Astrocyte (in vitro differentiated cells and primary cell): ENCODE data around the gene GMPPA. TPM values are rescaled to one million over a fixed set of nuclear protein-coding genes. Genes with fewer than 3 reads are reported as not detected.

Experiments
- DNase-seq: peaks from one replicate; pipeline ENCODE4 v3.0.0-alpha.2; 2010; ENCODE audit warnings: low read depth
- FAIRE-seq: peaks from 2 replicates; lab custom pipeline; 2011; peaks lifted over from hg19 to GRCh38; lab: Jason Lieb, UNC
- H2AFZ ChIP-seq: 2 replicates; pipeline ENCODE4 v1.6.0; 2012; ENCODE audit warnings: low read depth, low read length, inconsistent platforms
- H3K27ac ChIP-seq: 2 replicates; pipeline ENCODE4 v1.5.1; 2011; ENCODE audit warnings: low read depth, low read length, inconsistent platforms
- H3K27me3 ChIP-seq: 2 replicates; pipeline ENCODE4 v1.6.0; 2011; ENCODE audit warnings: low read length, inconsistent platforms; ENCODE audit not compliant: insufficient read depth
- H3K36me3 ChIP-seq: 2 replicates; pipeline ENCODE4 v1.5.1; 2011; ENCODE audit warnings: low read length, inconsistent platforms; ENCODE audit not compliant: insufficient read depth
- H3K4me1 ChIP-seq: 2 replicates; pipeline ENCODE4 v1.5.1; 2011; ENCODE audit warnings: low read length, inconsistent platforms; ENCODE audit not compliant: insufficient read depth
- H3K4me2 ChIP-seq: 2 replicates; pipeline ENCODE4 v1.6.0; 2012; ENCODE audit warnings: low read length, inconsistent platforms
- H3K4me3 ChIP-seq: 2 replicates; pipeline ENCODE4 v1.5.1; 2011; ENCODE audit warnings: low read depth, mild to moderate bottlenecking, low read length, inconsistent platforms; ENCODE audit not compliant: insufficient read depth
- H3K79me2 ChIP-seq: 2 replicates; pipeline ENCODE4 v1.6.0; 2012; ENCODE audit warnings: mild to moderate bottlenecking, low read length, inconsistent platforms; ENCODE audit not compliant: insufficient read depth
- H3K9ac ChIP-seq: 2 replicates; pipeline ENCODE4 v1.6.0; 2012; ENCODE audit warnings: mild to moderate bottlenecking, low read length, inconsistent platforms
- H3K9me3 ChIP-seq: 2 replicates; pipeline ENCODE4 v1.5.1; 2012; ENCODE audit warnings: low read depth, mild to moderate bottlenecking, low read length, inconsistent platforms; ENCODE audit not compliant: insufficient read depth
- H4K20me1 ChIP-seq: 2 replicates; pipeline ENCODE4 v1.6.0; 2012; ENCODE audit warnings: low read length, inconsistent platforms; ENCODE audit not compliant: insufficient read depth
- H3K27ac Mint-ChIP-seq: one replicate; pipeline ENCODE4 v1.8.0; 2021; ENCODE audit warnings: mild to moderate bottlenecking, mixed read lengths; ENCODE audit not compliant: unreplicated experiment
- H3K27me3 Mint-ChIP-seq: one replicate; pipeline ENCODE4 v1.8.0; 2021; ENCODE audit warnings: low read depth, mixed read lengths; ENCODE audit not compliant: unreplicated experiment
- H3K36me3 Mint-ChIP-seq: one replicate; pipeline ENCODE4 v1.8.0; 2021; ENCODE audit warnings: low read depth, mixed read lengths; ENCODE audit not compliant: unreplicated experiment
- H3K4me1 Mint-ChIP-seq: one replicate; pipeline ENCODE4 v1.8.0; 2021; ENCODE audit warnings: low read depth, mixed read lengths; ENCODE audit not compliant: unreplicated experiment
- H3K4me3 Mint-ChIP-seq: one replicate; pipeline ENCODE4 v1.8.0; 2021; ENCODE audit warnings: mild to moderate bottlenecking, moderate library complexity, mixed read lengths; ENCODE audit not compliant: unreplicated experiment
- H3K9me3 Mint-ChIP-seq: one replicate; pipeline ENCODE4 v1.8.0; 2021; ENCODE audit warnings: mild to moderate bottlenecking, mixed read lengths; ENCODE audit not compliant: unreplicated experiment
- EZH2 ChIP-seq: IDR thresholded peaks from 2 replicates; pipeline ENCODE4 v1.6.1; 2012; ENCODE audit warnings: mild to moderate bottlenecking, low read length, inconsistent platforms; ENCODE audit not compliant: insufficient read depth
- total RNA-seq: library from RNA; stranded (reverse); gene quantifications from 2 replicates; pipeline ENCODE4 v1.2.1, GENCODE V29; 2021
- TF ChIP-seq, protein P1 (sequence below): IDR thresholded peaks from 2 replicates; pipeline ENCODE4 v1.5.1; 2011; ENCODE audit warnings: low read depth, mild to moderate bottlenecking, inconsistent platforms, low read length, moderate library complexity; ENCODE audit not compliant: insufficient read depth

The GMPPA gene
- total RNA-seq, 1 donor from 2014 or later: 49.5 TPM

GRCh38 chr2:219485201-219485580 lies 13.5 kb upstream of the GMPPA start:
- no peak for TF ChIP-seq EZH2
- TF ChIP-seq, protein P1, sequence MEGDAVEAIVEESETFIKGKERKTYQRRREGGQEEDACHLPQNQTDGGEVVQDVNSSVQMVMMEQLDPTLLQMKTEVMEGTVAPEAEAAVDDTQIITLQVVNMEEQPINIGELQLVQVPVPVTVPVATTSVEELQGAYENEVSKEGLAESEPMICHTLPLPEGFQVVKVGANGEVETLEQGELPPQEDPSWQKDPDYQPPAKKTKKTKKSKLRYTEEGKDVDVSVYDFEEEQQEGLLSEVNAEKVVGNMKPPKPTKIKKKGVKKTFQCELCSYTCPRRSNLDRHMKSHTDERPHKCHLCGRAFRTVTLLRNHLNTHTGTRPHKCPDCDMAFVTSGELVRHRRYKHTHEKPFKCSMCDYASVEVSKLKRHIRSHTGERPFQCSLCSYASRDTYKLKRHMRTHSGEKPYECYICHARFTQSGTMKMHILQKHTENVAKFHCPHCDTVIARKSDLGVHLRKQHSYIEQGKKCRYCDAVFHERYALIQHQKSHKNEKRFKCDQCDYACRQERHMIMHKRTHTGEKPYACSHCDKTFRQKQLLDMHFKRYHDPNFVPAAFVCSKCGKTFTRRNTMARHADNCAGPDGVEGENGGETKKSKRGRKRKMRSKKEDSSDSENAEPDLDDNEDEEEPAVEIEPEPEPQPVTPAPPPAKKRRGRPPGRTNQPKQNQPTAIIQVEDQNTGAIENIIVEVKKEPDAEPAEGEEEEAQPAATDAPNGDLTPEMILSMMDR: no peak
- Mint-ChIP-seq H3K4me3 (no peak overlapping the region), H3K9me3 (no peaks in the 10 kb centered on the region), H3K36me3 (peaks cover 30% of the 10 kb centered on the region), H3K27ac (no peak overlapping the region), H3K27me3 (peaks cover 53% of the 10 kb centered on the region), H3K4me1 (no peaks in the 10 kb centered on the region)
- Histone ChIP-seq H3K27ac (no peak overlapping the region), H3K79me2 (no peaks in the 10 kb centered on the region), H3K4me3 (no peak overlapping the region), H4K20me1 (peaks cover 20% of the 10 kb centered on the region), H3K4me1 (no peaks in the 10 kb centered on the region), H3K36me3 (peaks cover 9% of the 10 kb centered on the region), H3K9me3 (no peaks in the 10 kb centered on the region), H3K27me3 (peaks cover 3% of the 10 kb centered on the region), H3K4me2 (no peak overlapping the region), H3K9ac (no peak overlapping the region), H2AFZ (no peak overlapping the region)
- FAIRE-seq: no peak
- DNase-seq: no peak

GRCh38 chr2:219486380-219486959 lies 12.2 kb upstream of the GMPPA start:
- Mint-ChIP-seq H3K9me3 (no peaks in the 10 kb centered on the region), H3K27ac (no peak overlapping the region), H3K36me3 (peaks cover 28% of the 10 kb centered on the region), H3K27me3 (peaks cover 42% of the 10 kb centered on the region), H3K4me1 (no peaks in the 10 kb centered on the region), H3K4me3 (no peak overlapping the region)
- H3K4me2 ChIP-seq: no peak overlapping the region
- no peaks in the 10 kb centered on the region for H3K79me2 ChIP-seq
- no peaks in the 10 kb centered on the region for H3K9me3 ChIP-seq
- no peak for FAIRE-seq
- no peak for TF ChIP-seq EZH2
- TF ChIP-seq, protein P1: no peak
- no peak overlapping the region for H2AFZ ChIP-seq
- H4K20me1 ChIP-seq: peaks cover 20% of the 10 kb centered on the region
- DNase-seq: no peak
- peaks cover 7% of the 10 kb centered on the region for H3K36me3 ChIP-seq
- no peaks in the 10 kb centered on the region for H3K4me1 ChIP-seq
- H3K27me3 ChIP-seq: peaks cover 3% of the 10 kb centered on the region
- H3K27ac ChIP-seq: no peak overlapping the region
- no peak overlapping the region for H3K4me3 ChIP-seq
- H3K9ac ChIP-seq: no peak overlapping the region

DNA sequence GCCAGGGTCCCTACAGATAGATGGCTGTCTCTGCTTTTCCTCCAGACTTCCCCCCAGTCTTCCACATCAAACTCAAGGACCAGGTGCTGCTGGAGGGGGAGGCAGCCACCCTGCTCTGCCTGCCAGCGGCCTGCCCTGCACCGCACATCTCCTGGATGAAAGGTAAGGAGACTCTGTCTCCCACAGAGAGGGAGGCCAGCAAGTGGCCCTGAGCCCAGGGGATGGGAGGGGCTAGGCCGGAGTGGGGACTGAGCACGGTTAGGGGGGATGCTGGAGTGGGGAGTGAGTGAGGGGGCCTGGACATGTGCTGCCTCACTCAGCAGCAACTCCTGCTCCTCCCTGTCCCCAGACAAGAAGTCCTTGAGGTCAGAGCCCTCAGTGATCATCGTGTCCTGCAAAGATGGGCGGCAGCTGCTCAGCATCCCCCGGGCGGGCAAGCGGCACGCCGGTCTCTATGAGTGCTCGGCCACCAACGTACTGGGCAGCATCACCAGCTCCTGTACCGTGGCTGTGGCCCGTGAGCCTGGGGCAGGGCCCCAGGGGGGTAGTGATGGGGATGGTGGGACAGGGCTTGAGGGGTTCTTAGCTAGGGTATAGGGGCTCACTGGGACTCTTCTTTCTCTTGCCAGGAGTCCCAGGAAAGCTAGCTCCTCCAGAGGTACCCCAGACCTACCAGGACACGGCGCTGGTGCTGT lies 10.4 kb upstream of the GMPPA start:
- no peaks in the 10 kb centered on the region for H3K9me3 ChIP-seq
- no peak overlapping the region for H3K9ac ChIP-seq
- H3K36me3 ChIP-seq: no peaks in the 10 kb centered on the region
- Mint-ChIP-seq H3K36me3 (peaks cover 23% of the 10 kb centered on the region), H3K4me3 (no peak overlapping the region), H3K4me1 (no peaks in the 10 kb centered on the region), H3K27ac (no peak overlapping the region), H3K27me3 (peaks cover 40% of the 10 kb centered on the region), H3K9me3 (no peaks in the 10 kb centered on the region)
- no peak overlapping the region for H3K4me2 ChIP-seq
- DNase-seq (no peak), FAIRE-seq (no peak)
- H3K4me3 ChIP-seq: no peak overlapping the region
- no peaks in the 10 kb centered on the region for H3K4me1 ChIP-seq
- peaks cover 14% of the 10 kb centered on the region for H4K20me1 ChIP-seq
- TF ChIP-seq, protein P1: no peak
- no peaks in the 10 kb centered on the region for H3K79me2 ChIP-seq
- peaks cover 3% of the 10 kb centered on the region for H3K27me3 ChIP-seq
- no peak overlapping the region for H2AFZ ChIP-seq
- no peak overlapping the region for H3K27ac ChIP-seq
